Thyroid gland (tissue), 4 donors: ENCODE results near the gene ESYT1. TPM values are rescaled to one million over a fixed set of nuclear protein-coding genes. Genes with fewer than 3 reads are reported as not detected.

ENCODE experiments used
- DNase-seq, 2 donors: peaks; one replicate each; pipeline ENCODE4 v3.0.0-alpha.2; 2019
- H3K27ac ChIP-seq, 3 donors: fragments of 200-600 bp; sonication (generic); 1 replicate in 2 of 3; 2 replicates in 1 of 3; pipeline ENCODE4 v1.5.1; 2016 to 2019; ENCODE audit warnings: mild to moderate bottlenecking in 1 of 3, moderate library complexity in 1 of 3
- H3K27me3 ChIP-seq: fragments of 200-600 bp; sonication (generic); one replicate; pipeline ENCODE4 v1.5.1; 2019
- H3K36me3 ChIP-seq, 2 donors: fragments of 200-600 bp; sonication (generic); one replicate each; pipeline ENCODE4 v1.5.1; 2016 to 2019
- H3K4me1 ChIP-seq, 2 donors: fragments of 200-600 bp; sonication (generic); one replicate each; pipeline ENCODE4 v1.5.1; 2017 to 2019
- H3K4me3 ChIP-seq, 3 donors: fragments of 200-600 bp; sonication (generic); replicated peaks in 1 of 3; 1 replicate in 2 of 3; 2 replicates in 1 of 3; pipeline ENCODE4 v1.5.1; 2016; ENCODE audit warnings: mild to moderate bottlenecking in 1 of 3
- H3K9me3 ChIP-seq: fragments of 200-600 bp; sonication (generic); one replicate; pipeline ENCODE4 v1.5.1; 2017
- POLR2A ChIP-seq, 2 donors: fragments of 450-650 bp; IDR thresholded peaks; one replicate each; pipeline ENCODE4 v1.6.1; 2017; ENCODE audit warnings: antibody characterized with exemption in 2 of 2, mild to moderate bottlenecking in 2 of 2, moderate library complexity in 1 of 2
- WGBS, 2 donors: methylation state at CpG; one replicate each; pipeline ENCODE4 v1.1.5; 2017; 5-methylcytosine and 5-hydroxymethylcytosine counted together
- intact Hi-C: fragments of 100-400 bp; cut with DNase I; formaldehyde crosslinking; loops from one replicate; pipeline ENCODE4 v1.15.1; 2023
- total RNA-seq, 4 donors: library from RNA; depleted of rRNA; stranded (reverse); fragments of >200 nt; gene quantifications; one replicate each; pipeline ENCODE4 v1.2.3, GENCODE V29; 2016
- TF ChIP-seq, protein P1 (sequence below), 6 experiments: fragments of 200-600 bp in 3 of 6; fragments of 450-650 bp in 3 of 6; sonication (generic) in 3 of 6; IDR thresholded peaks; one replicate each; pipeline ENCODE4 v1.5.1; 2016 to 2019; ENCODE audit warnings: antibody characterized with exemption in 6 of 6, mild to moderate bottlenecking in 2 of 6, inconsistent platforms in 1 of 6, moderate library complexity in 1 of 6

Gene ESYT1
- total RNA-seq, 4 donors from 2014 or later = 60.6 to 84.7 (median 68.7) TPM

GRCh38 chr12:56121204-56121870 lies 6.7 kb upstream of the ESYT1 start:
- H3K4me3 ChIP-seq = no peak overlapping the region
- peaks cover 11 to 12% of the 10 kb centered on the region in 2 donors for H3K36me3 ChIP-seq
- WGBS, 2 donors = 89 to 91% methylated on average over 7 to 10 of the region's 11 CpGs
- TF ChIP-seq, protein P1, sequence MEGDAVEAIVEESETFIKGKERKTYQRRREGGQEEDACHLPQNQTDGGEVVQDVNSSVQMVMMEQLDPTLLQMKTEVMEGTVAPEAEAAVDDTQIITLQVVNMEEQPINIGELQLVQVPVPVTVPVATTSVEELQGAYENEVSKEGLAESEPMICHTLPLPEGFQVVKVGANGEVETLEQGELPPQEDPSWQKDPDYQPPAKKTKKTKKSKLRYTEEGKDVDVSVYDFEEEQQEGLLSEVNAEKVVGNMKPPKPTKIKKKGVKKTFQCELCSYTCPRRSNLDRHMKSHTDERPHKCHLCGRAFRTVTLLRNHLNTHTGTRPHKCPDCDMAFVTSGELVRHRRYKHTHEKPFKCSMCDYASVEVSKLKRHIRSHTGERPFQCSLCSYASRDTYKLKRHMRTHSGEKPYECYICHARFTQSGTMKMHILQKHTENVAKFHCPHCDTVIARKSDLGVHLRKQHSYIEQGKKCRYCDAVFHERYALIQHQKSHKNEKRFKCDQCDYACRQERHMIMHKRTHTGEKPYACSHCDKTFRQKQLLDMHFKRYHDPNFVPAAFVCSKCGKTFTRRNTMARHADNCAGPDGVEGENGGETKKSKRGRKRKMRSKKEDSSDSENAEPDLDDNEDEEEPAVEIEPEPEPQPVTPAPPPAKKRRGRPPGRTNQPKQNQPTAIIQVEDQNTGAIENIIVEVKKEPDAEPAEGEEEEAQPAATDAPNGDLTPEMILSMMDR (IDR thresholded peaks at IDR 0.05) = no peak
- TF ChIP-seq POLR2A (IDR thresholded peaks at IDR 0.05) = no peak
- intact Hi-C loops = loop anchor here (2.0 to 10.0 kb wide), 3 partner anchors 67 to 343 kb away; partner anchors contain the start of genes NABP2, RNF41, SMARCC2 and SPRYD4
- H3K4me1 ChIP-seq = peaks cover 36 to 41% of the 10 kb centered on the region in 2 donors
- H3K27me3 ChIP-seq = no peaks in the 10 kb centered on the region
- no peak for DNase-seq
- H3K27ac ChIP-seq = no peak overlapping the region
- H3K9me3 ChIP-seq = no peaks in the 10 kb centered on the region

- Histone ChIP-seq H3K27ac (no peak overlapping the region), H3K27me3 (no peaks in the 10 kb centered on the region), H3K36me3 (peaks cover 11 to 12% of the 10 kb centered on the region in 2 donors), H3K4me1 (peaks cover 48 to 53% of the 10 kb centered on the region in 2 donors), H3K4me3 (no peak overlapping the region), H3K9me3 (no peaks in the 10 kb centered on the region)
- TF ChIP-seq, protein P1 (IDR thresholded peaks at IDR 0.05) = no peak
- no peak for TF ChIP-seq POLR2A (IDR thresholded peaks at IDR 0.05)
- intact Hi-C loops = loop anchor here (10.0 kb wide), 2 partner anchors 102 to 342 kb away; partner anchors contain the start of genes NABP2, RNF41 and SPRYD4
- no peak for DNase-seq
- WGBS, 2 donors = 91 to 96% methylated on average over 2 of the region's 2 CpGs
Measured at GRCh38 chr12:56122637-56123036, 5.4 kb upstream of the ESYT1 start.

DNA sequence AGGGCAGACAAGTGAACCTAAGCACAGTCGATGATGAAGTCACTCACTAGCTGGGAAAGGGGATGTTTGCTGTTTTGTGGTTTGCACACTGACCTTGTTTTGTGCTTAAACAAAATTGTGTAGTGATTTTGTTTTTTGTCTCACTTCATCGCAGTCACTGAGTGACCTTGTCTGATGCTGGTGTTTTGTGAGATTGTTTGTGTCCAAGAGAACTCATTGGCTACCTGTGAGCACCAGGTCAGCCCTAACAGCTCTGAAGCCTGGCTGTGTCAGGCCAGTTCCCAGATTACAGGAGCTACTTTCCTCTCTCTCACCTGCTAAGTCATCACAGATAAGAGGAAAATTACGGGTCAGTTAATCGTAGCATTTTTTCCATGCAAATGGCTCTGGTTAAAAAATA lies 3.9 kb upstream of the ESYT1 start:
- Histone ChIP-seq H3K4me3 (no peak overlapping the region), H3K36me3 (peaks cover 11 to 12% of the 10 kb centered on the region in 2 donors), H3K27me3 (no peaks in the 10 kb centered on the region), H3K9me3 (no peaks in the 10 kb centered on the region), H3K4me1 (peaks cover 41 to 47% of the 10 kb centered on the region in 2 donors), H3K27ac (peak overlapping the region in 2 of 3 donors; percentile 70 to 84)
- WGBS, 2 donors = 86 to 89% methylated on average over 4 of the region's 4 CpGs
- intact Hi-C loops = loop anchor here (10.0 kb wide), 2 partner anchors 101 to 341 kb away; partner anchors contain the start of genes NABP2, RNF41 and SPRYD4
- TF ChIP-seq POLR2A (IDR thresholded peaks at IDR 0.05) = no peak
- TF ChIP-seq, protein P1 (IDR thresholded peaks at IDR 0.05) = no peak
- DNase-seq = no peak

GRCh38 chr12:56126732-56127239 lies 1.3 kb upstream of the ESYT1 start:
- Histone ChIP-seq H3K4me3 (no peak overlapping the region), H3K27ac (peak overlapping the region; percentile 55 to 84 (median 70)), H3K4me1 (peaks cover 39 to 46% of the 10 kb centered on the region in 2 donors), H3K27me3 (no peaks in the 10 kb centered on the region), H3K36me3 (peaks cover 12 to 13% of the 10 kb centered on the region in 2 donors), H3K9me3 (no peaks in the 10 kb centered on the region)
- intact Hi-C loops = loop anchor here (10.0 kb wide), 2 partner anchors 98 to 338 kb away; partner anchors contain the start of genes NABP2, RNF41 and SPRYD4
- TF ChIP-seq, protein P1 (IDR thresholded peaks at IDR 0.05) = no peak
- TF ChIP-seq POLR2A (IDR thresholded peaks at IDR 0.05) = no peak
- no peak for DNase-seq
- WGBS, 2 donors = 61 to 67% methylated on average over 3 of the region's 3 CpGs

GRCh38 chr12:56127485-56127887 lies 581 bp upstream of the ESYT1 start:
- TF ChIP-seq, protein P1 (IDR thresholded peaks at IDR 0.05) = no peak
- no peak for TF ChIP-seq POLR2A (IDR thresholded peaks at IDR 0.05)
- DNase-seq = no peak
- Histone ChIP-seq H3K9me3 (no peaks in the 10 kb centered on the region), H3K36me3 (peaks cover 16 to 19% of the 10 kb centered on the region in 2 donors), H3K27ac (peak overlapping the region; percentile 19 to 84 (median 78)), H3K27me3 (no peaks in the 10 kb centered on the region), H3K4me3 (peak overlapping the region in 1 of 3 donors; percentile 20), H3K4me1 (peaks cover 39 to 46% of the 10 kb centered on the region in 2 donors)
- intact Hi-C loops = loop anchor here (10.0 kb wide), 2 partner anchors 97 to 337 kb away; partner anchors contain the start of genes NABP2, RNF41 and SPRYD4
- 0 to 1% methylated on average over 8 of the region's 8 CpGs for WGBS, 2 donors
